ENCODE results near the gene CREB5. TPM values are rescaled to one million over a fixed set of nuclear protein-coding genes. Genes with fewer than 3 reads are reported as not detected.

Gene CREB5
- total RNA-seq, 1 experiment from 2014 or later, result 1.3 TPM

GRCh38 chr7:28738412-28738811 is 326.1 kb downstream of the CREB5 start (continued):
- TF ChIP-seq E2F1 (CRISPR knock-in tag; IDR thresholded peaks at IDR 0.05), result no peak
- no peak for TF ChIP-seq ZNF317 (CRISPR knock-in tag; IDR thresholded peaks at IDR 0.05; ENCODE audit: borderline replicate concordance, low read depth)
- TF ChIP-seq HMGXB4 (CRISPR knock-in tag; IDR thresholded peaks at IDR 0.05), result no peak
- no peak for TF ChIP-seq PRRX2 (CRISPR knock-in tag; IDR thresholded peaks at IDR 0.05)
- TF ChIP-seq ZNF138 (CRISPR knock-in tag; conservative IDR thresholded peaks at IDR 0.05), result no peak
- no peak for TF ChIP-seq SP1 (CRISPR knock-in tag; conservative IDR thresholded peaks at IDR 0.05)
- no peak for TF ChIP-seq GRHL2 (CRISPR knock-in tag; IDR thresholded peaks at IDR 0.05; ENCODE audit: insufficient replicate concordance, severe bottlenecking)
- TF ChIP-seq RELA (CRISPR knock-in tag; IDR thresholded peaks at IDR 0.05; ENCODE audit: borderline replicate concordance), result no peak
- TF ChIP-seq ELF4 (CRISPR knock-in tag; IDR thresholded peaks at IDR 0.05; ENCODE audit: low read depth), result no peak

GRCh38 chr7:28739128-28739527 is 326.8 kb downstream of the CREB5 start:
- CTCF ChIA-PET, result interaction anchor here (0.8 kb wide), 1 partner anchor 8 kb away, joined by 3 read pairs; no protein-coding TSS in a partner anchor
- no peaks in the 10 kb centered on the region; the same call in 1 of the 2 replicates for H3K36me3 Mint-ChIP-seq
- no peak overlapping the region for H3K4me3 Mint-ChIP-seq
- POLR2A ChIA-PET, result no interaction called here
- ATAC-seq (no peak), DNase-seq (ENCODE audit: low spot score) (no peak)
- no peak overlapping the region for H3K27ac Mint-ChIP-seq
- no peaks in the 10 kb centered on the region for H3K27me3 Mint-ChIP-seq (ENCODE audit: low read depth)
- H3K9me3 Mint-ChIP-seq, result peaks cover 3% of the 10 kb centered on the region; the same call in 1 of the 2 replicates
- H3K4me1 Mint-ChIP-seq, result peaks cover 25% of the 10 kb centered on the region
- no peak for TF ChIP-seq ZNF416 (CRISPR knock-in tag; IDR thresholded peaks at IDR 0.05)
- no peak for TF ChIP-seq ARID4B (CRISPR knock-in tag; IDR thresholded peaks at IDR 0.05; ENCODE audit: borderline replicate concordance)
- TF ChIP-seq JAZF1 (CRISPR knock-in tag; IDR thresholded peaks at IDR 0.05), result no peak
- TF ChIP-seq ZNF317 (CRISPR knock-in tag; IDR thresholded peaks at IDR 0.05; ENCODE audit: borderline replicate concordance, low read depth), result no peak
- no peak for TF ChIP-seq STAT6 (CRISPR knock-in tag; conservative IDR thresholded peaks at IDR 0.05; ENCODE audit: low read depth)
- no peak for TF ChIP-seq NR3C1 (CRISPR knock-in tag; conservative IDR thresholded peaks at IDR 0.05; ENCODE audit: low read depth)
- no peak for TF ChIP-seq NFYB (CRISPR knock-in tag; conservative IDR thresholded peaks at IDR 0.05; ENCODE audit: low read depth)
- TF ChIP-seq RORB (CRISPR knock-in tag; IDR thresholded peaks at IDR 0.05), result no peak
